SK-N-SH treated with all-trans-retinoic acid at 6 μM for 48 hours (cell line): ENCODE data around the gene SH3RF1.

ENCODE experiments used
- GLIS3 ChIP-seq: fragments of 250-450 bp; sonication (Bioruptor Pico); IDR thresholded peaks from 2 replicates; pipeline ENCODE4 v1.5.0; 2020; ENCODE audit warnings: mild to moderate bottlenecking, moderate library complexity
- OSR1 ChIP-seq: fragments of 250-450 bp; sonication (Bioruptor Pico); IDR thresholded peaks from 2 replicates; pipeline ENCODE4 v1.8.0; 2022; ENCODE audit warnings: moderate library complexity, mild to moderate bottlenecking, inconsistent platforms
- ZNF565 ChIP-seq: fragments of 450-650 bp; formaldehyde crosslinking; conservative IDR thresholded peaks from 2 replicates; pipeline ENCODE4 v1.5.0; 2020; ENCODE audit warnings: low read depth, mild to moderate bottlenecking, moderate library complexity

- TF ChIP-seq GLIS3 (CRISPR knock-in tag): no peak
- no peak for TF ChIP-seq ZNF565 (CRISPR knock-in tag)
- TF ChIP-seq OSR1 (CRISPR knock-in tag): no peak
Observed at GRCh38 chr4:169205744-169206080, 65.0 kb downstream of the SH3RF1 start.
